WTC11 (cell line): ENCODE data around the gene DNAJC5G. TPM values are rescaled to one million over a fixed set of nuclear protein-coding genes. Genes with fewer than 3 reads are reported as not detected.

Source experiments
- ATAC-seq: fragments of 200-7000 bp; cut with Tn5 transposase; 2 replicates; pipeline ENCODE4 v1.10.0; 2021; ENCODE audit warnings: mild to moderate bottlenecking, moderate library complexity
- CTCF ChIA-PET: fragments of 300-600 bp; sonication (Branson Sonifier 250); formaldehyde crosslinking; loops from one replicate; lab custom pipeline; 2021; ENCODE audit warnings: antibody characterized with exemption; lab: Charles Lee
- POLR2A ChIA-PET: fragments of 350-600 bp; sonication (Branson Sonifier 250); formaldehyde crosslinking; loops from one replicate; lab custom pipeline; 2021; ENCODE audit warnings: antibody characterized with exemption; lab: Charles Lee
- DNase-seq: peaks from one replicate; pipeline ENCODE4 v3.0.0; 2021; ENCODE audit warnings: low spot score
- H3K27ac Mint-ChIP-seq: 2 replicates; pipeline ENCODE4 v1.8.0; 2021; ENCODE audit warnings: mixed read lengths
- H3K27me3 Mint-ChIP-seq: 2 replicates; pipeline ENCODE4 v1.8.0; 2021; ENCODE audit warnings: low read depth, mild to moderate bottlenecking, moderate library complexity, mixed read lengths
- H3K36me3 Mint-ChIP-seq: 2 replicates; pipeline ENCODE4 v1.8.0; 2021; ENCODE audit warnings: mixed read lengths
- H3K4me1 Mint-ChIP-seq: 2 replicates; pipeline ENCODE4 v1.8.0; 2022; ENCODE audit warnings: mixed read lengths
- H3K4me3 Mint-ChIP-seq: 2 replicates; pipeline ENCODE4 v1.8.0; 2021; ENCODE audit warnings: mild to moderate bottlenecking, moderate library complexity, mixed read lengths
- H3K9me3 Mint-ChIP-seq: 2 replicates; pipeline ENCODE4 v1.8.0; 2021; ENCODE audit warnings: mixed read lengths
- ATF1 ChIP-seq: sonication (generic); formaldehyde crosslinking; IDR thresholded peaks from 2 replicates; pipeline ENCODE4 v1.8.1; 2023; ENCODE audit warnings: mild to moderate bottlenecking, moderate library complexity, missing genetic modification reagents
- FOXK1 ChIP-seq: sonication (generic); formaldehyde crosslinking; IDR thresholded peaks from 2 replicates; pipeline ENCODE4 v1.8.0; 2022; ENCODE audit warnings: mild to moderate bottlenecking, moderate library complexity, missing genetic modification reagents
- FOXP1 ChIP-seq: sonication (generic); formaldehyde crosslinking; IDR thresholded peaks from 2 replicates; pipeline ENCODE4 v1.8.0; 2022; ENCODE audit warnings: missing genetic modification reagents, mild to moderate bottlenecking, moderate library complexity, borderline replicate concordance
- GABPB1 ChIP-seq: sonication (generic); formaldehyde crosslinking; IDR thresholded peaks from 2 replicates; pipeline ENCODE4 v1.8.1; 2023; ENCODE audit warnings: mild to moderate bottlenecking, missing genetic modification reagents
- HMGXB4 ChIP-seq: sonication (generic); formaldehyde crosslinking; IDR thresholded peaks from 2 replicates; pipeline ENCODE4 v1.8.1; 2023; ENCODE audit warnings: mild to moderate bottlenecking, moderate library complexity, missing genetic modification reagents
- IRF1 ChIP-seq: sonication (generic); formaldehyde crosslinking; IDR thresholded peaks from 2 replicates; pipeline ENCODE4 v1.8.0; 2023; ENCODE audit warnings: missing genetic modification reagents
- NFATC4 ChIP-seq: fragments of 250-450 bp; sonication (Bioruptor Pico); IDR thresholded peaks from 2 replicates; pipeline ENCODE4 v1.9.0; 2021; ENCODE audit warnings: mild to moderate bottlenecking
- NR2C2 ChIP-seq: sonication (generic); formaldehyde crosslinking; IDR thresholded peaks from 2 replicates; pipeline ENCODE4 v1.8.0; 2022; ENCODE audit warnings: mild to moderate bottlenecking, missing genetic modification reagents
- NR3C1 ChIP-seq: sonication (generic); formaldehyde crosslinking; conservative IDR thresholded peaks from 2 replicates; pipeline ENCODE4 v1.8.1; 2023; ENCODE audit warnings: low read depth, mild to moderate bottlenecking, missing genetic modification reagents
- ZNF219 ChIP-seq: sonication (generic); formaldehyde crosslinking; IDR thresholded peaks from 2 replicates; pipeline ENCODE4 v1.8.0; 2023; ENCODE audit warnings: missing genetic modification reagents, mild to moderate bottlenecking, borderline replicate concordance
- ZNF232 ChIP-seq: sonication (generic); formaldehyde crosslinking; IDR thresholded peaks from 2 replicates; pipeline ENCODE4 v1.8.0; 2022; ENCODE audit warnings: mild to moderate bottlenecking, missing genetic modification reagents
- ZNF263 ChIP-seq: sonication (generic); formaldehyde crosslinking; IDR thresholded peaks from 2 replicates; pipeline ENCODE4 v1.8.1; 2022; ENCODE audit warnings: low read depth, mild to moderate bottlenecking, moderate library complexity, missing genetic modification reagents
- ZNF532 ChIP-seq: fragments of 250-450 bp; sonication (Bioruptor Pico); IDR thresholded peaks from 2 replicates; pipeline ENCODE4 v1.9.0; 2021; ENCODE audit warnings: mild to moderate bottlenecking, borderline replicate concordance
- total RNA-seq: library from RNA; stranded (reverse); gene quantifications from 3 replicates; pipeline ENCODE4 v1.2.3, GENCODE V29; 2021
- TF ChIP-seq, protein P1 (sequence below): sonication (generic); formaldehyde crosslinking; IDR thresholded peaks from 2 replicates; pipeline ENCODE4 v1.8.0; 2022; ENCODE audit warnings: missing genetic modification reagents

The DNAJC5G gene
- total RNA-seq, 1 experiment from 2014 or later, result 0.44 TPM

- Mint-ChIP-seq H3K9me3 (no peaks in the 10 kb centered on the region), H3K4me1 (peaks cover 11% of the 10 kb centered on the region), H3K36me3 (peaks cover 33% of the 10 kb centered on the region), H3K4me3 (peak overlapping the region; percentile 2; the same call in 1 of the 2 replicates), H3K27ac (peak overlapping the region; percentile 40), H3K27me3 (no peaks in the 10 kb centered on the region)
- ChIA-PET POLR2A (no interaction called here), CTCF (interaction anchor here (2.1 kb wide), 1 partner anchor 23 kb away, joined by 7 read pairs; no protein-coding TSS in a partner anchor)
- ATAC-seq (no peak), DNase-seq (no peak)
- TF ChIP-seq ZNF532 (CRISPR knock-in tag), result no peak
- no peak for TF ChIP-seq ATF1 (CRISPR knock-in tag)
- no peak for TF ChIP-seq NR3C1 (CRISPR knock-in tag)
- TF ChIP-seq, protein P1, sequence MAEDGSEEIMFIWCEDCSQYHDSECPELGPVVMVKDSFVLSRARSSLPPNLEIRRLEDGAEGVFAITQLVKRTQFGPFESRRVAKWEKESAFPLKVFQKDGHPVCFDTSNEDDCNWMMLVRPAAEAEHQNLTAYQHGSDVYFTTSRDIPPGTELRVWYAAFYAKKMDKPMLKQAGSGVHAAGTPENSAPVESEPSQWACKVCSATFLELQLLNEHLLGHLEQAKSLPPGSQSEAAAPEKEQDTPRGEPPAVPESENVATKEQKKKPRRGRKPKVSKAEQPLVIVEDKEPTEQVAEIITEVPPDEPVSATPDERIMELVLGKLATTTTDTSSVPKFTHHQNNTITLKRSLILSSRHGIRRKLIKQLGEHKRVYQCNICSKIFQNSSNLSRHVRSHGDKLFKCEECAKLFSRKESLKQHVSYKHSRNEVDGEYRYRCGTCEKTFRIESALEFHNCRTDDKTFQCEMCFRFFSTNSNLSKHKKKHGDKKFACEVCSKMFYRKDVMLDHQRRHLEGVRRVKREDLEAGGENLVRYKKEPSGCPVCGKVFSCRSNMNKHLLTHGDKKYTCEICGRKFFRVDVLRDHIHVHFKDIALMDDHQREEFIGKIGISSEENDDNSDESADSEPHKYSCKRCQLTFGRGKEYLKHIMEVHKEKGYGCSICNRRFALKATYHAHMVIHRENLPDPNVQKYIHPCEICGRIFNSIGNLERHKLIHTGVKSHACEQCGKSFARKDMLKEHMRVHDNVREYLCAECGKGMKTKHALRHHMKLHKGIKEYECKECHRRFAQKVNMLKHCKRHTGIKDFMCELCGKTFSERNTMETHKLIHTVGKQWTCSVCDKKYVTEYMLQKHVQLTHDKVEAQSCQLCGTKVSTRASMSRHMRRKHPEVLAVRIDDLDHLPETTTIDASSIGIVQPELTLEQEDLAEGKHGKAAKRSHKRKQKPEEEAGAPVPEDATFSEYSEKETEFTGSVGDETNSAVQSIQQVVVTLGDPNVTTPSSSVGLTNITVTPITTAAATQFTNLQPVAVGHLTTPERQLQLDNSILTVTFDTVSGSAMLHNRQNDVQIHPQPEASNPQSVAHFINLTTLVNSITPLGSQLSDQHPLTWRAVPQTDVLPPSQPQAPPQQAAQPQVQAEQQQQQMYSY (CRISPR knock-in tag), result no peak
- TF ChIP-seq HMGXB4, result no peak
- TF ChIP-seq IRF1 (CRISPR knock-in tag), result no peak
- no peak for TF ChIP-seq ZNF232 (CRISPR knock-in tag)
- no peak for TF ChIP-seq NFATC4
- TF ChIP-seq ZNF219 (CRISPR knock-in tag), result no peak
- TF ChIP-seq FOXP1 (CRISPR knock-in tag), result no peak
- TF ChIP-seq GABPB1 (CRISPR knock-in tag), result no peak
- no peak for TF ChIP-seq ZNF263
- TF ChIP-seq FOXK1 (CRISPR knock-in tag), result no peak
- TF ChIP-seq NR2C2 (CRISPR knock-in tag), result no peak
These were observed 49.5 kb downstream of the DNAJC5G start for GRCh38 chr2:27324720-27325119.

Other genes with a start within 250 kb of the DNAJC5G start
- gene TMEM214, start 242.5 kb upstream of the DNAJC5G start, total RNA-seq, result 46.4 to 57.1 TPM (median 48.9 TPM) in 3 replicates
- 43.0 to 57.1 TPM (median 55.6 TPM) in 3 replicates for gene AGBL5, start 223.8 kb upstream of the DNAJC5G start, total RNA-seq
- gene OST4, start 203.8 kb upstream of the DNAJC5G start, total RNA-seq, result 210 to 239 TPM (median 226 TPM) in 3 replicates
- gene EMILIN1, start 196.8 kb upstream of the DNAJC5G start, total RNA-seq, result 3.0 to 4.0 TPM (median 3.5 TPM) in 3 replicates
- gene KHK, start 188.7 kb upstream of the DNAJC5G start, total RNA-seq, result 15.5 to 17.4 TPM (median 17.4 TPM) in 3 replicates
- 3.5 to 4.0 TPM (median 3.8 TPM) in 3 replicates for gene CGREF1, start 156.3 kb upstream of the DNAJC5G start, total RNA-seq
- 0.31 to 0.62 TPM (median 0.53 TPM) in 3 replicates for gene ABHD1, start 151.6 kb upstream of the DNAJC5G start, total RNA-seq
- gene PREB, start 140.8 kb upstream of the DNAJC5G start, total RNA-seq, result 56.7 to 69.2 TPM (median 56.7 TPM) in 3 replicates
- not detected in 3 replicates for gene PRR30, start 136.0 kb upstream of the DNAJC5G start, total RNA-seq
- 0.05 to 0.14 TPM (median 0.13 TPM) in 3 replicates for gene TCF23, start 126.4 kb upstream of the DNAJC5G start, total RNA-seq
- 97.2 to 115 TPM (median 109 TPM) in 3 replicates for gene ATRAID, start 63.4 kb upstream of the DNAJC5G start, total RNA-seq
- gene SLC5A6, start 63.2 kb upstream of the DNAJC5G start, total RNA-seq, result 80.8 to 111 TPM (median 86.4 TPM) in 3 replicates
- 145 to 178 TPM (median 150 TPM) in 3 replicates for gene CAD, start 58.1 kb upstream of the DNAJC5G start, total RNA-seq
- 8.0 to 8.9 TPM (median 8.1 TPM) in 3 replicates for gene SLC30A3, start 12.4 kb upstream of the DNAJC5G start, total RNA-seq
- gene TRIM54, start 7.0 kb downstream of the DNAJC5G start, total RNA-seq, result 3.0 to 3.4 TPM (median 3.3 TPM) in 3 replicates
- 0.68 to 1.2 TPM (median 0.71 TPM) in 3 replicates for gene UCN, start 33.0 kb downstream of the DNAJC5G start, total RNA-seq
- gene MPV17, start 47.7 kb downstream of the DNAJC5G start, total RNA-seq, result 51.5 to 60.4 TPM (median 59.3 TPM) in 3 replicates
- 103 to 123 TPM (median 107 TPM) in 3 replicates for gene GTF3C2, start 81.3 kb downstream of the DNAJC5G start, total RNA-seq
- 46.6 to 53.6 TPM (median 49.1 TPM) in 3 replicates for gene EIF2B4, start 94.9 kb downstream of the DNAJC5G start, total RNA-seq
- gene SNX17, start 95.2 kb downstream of the DNAJC5G start, total RNA-seq, result 72.5 to 75.3 TPM (median 74.7 TPM) in 3 replicates
- gene ZNF513, start 105.3 kb downstream of the DNAJC5G start, total RNA-seq, result 23.6 to 27.4 TPM (median 24.5 TPM) in 3 replicates
- 140 to 193 TPM (median 147 TPM) in 3 replicates for gene PPM1G, start 134.2 kb downstream of the DNAJC5G start, total RNA-seq
- gene NRBP1, start 153.2 kb downstream of the DNAJC5G start, total RNA-seq, result 108 to 110 TPM (median 108 TPM) in 3 replicates
- gene KRTCAP3, start 166.9 kb downstream of the DNAJC5G start, total RNA-seq, result 41.9 to 50.0 TPM (median 49.2 TPM) in 3 replicates
- gene IFT172, start 214.3 kb downstream of the DNAJC5G start, total RNA-seq, result 19.8 to 25.3 TPM (median 22.7 TPM) in 3 replicates
- gene FNDC4, start 219.8 kb downstream of the DNAJC5G start, total RNA-seq, result 12.5 to 14.1 TPM (median 13.0 TPM) in 3 replicates
- gene GCKR, start 221.4 kb downstream of the DNAJC5G start, total RNA-seq, result 0.64 to 1.1 TPM (median 0.72 TPM) in 3 replicates